A204.1 (cell line): Measurements from ENCODE around the gene SORL1.
"Not testable (repeated sequence)": the region's sequence is repeated elsewhere in the genome, so short reads cannot be mapped to it uniquely, and the experiment has no call there.

Experiments used
- FAIRE-seq: peaks from 2 replicates; lab custom pipeline; 2012; peaks lifted over from hg19 to GRCh38; lab: Jason Lieb, UNC

SORL1 gene

GRCh38 chr11:121563900-121564822 is 112.0 kb downstream of the SORL1 start:
- FAIRE-seq, result no peak

DNA sequence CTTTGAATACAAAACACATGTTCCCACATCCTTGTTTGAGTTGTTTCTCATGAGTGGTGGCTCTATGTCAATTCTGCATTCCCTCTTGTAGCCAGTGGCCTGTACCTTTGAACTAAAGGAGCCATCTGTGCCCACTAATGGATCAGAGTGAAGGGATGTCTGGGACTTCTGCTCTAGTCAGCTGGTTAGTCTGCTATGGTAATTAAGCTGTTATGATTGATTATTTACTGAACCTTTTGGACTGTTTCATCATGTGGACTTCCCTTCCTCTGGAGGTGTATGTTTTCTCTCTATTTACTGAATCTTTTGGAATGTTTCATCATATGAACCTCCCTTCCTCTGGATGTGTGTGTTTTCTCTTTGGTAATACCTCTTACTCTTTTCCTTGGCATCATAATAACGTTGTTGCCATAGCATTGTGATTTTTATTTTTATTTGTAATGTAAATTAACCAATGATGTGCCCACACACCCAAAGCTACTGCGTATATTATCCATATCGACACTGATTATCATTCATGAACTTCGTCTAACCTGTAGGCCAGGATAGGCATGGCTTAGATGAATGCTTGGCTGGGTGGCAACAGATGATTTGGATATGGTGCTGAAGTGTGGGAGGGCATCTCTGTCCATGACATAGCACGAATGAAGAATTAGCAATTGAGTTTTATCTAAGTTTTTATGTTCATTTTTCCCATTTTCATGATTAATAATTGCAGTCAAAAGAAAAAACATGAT is 113.0 kb downstream of the SORL1 start:
- FAIRE-seq, result no peak

DNA sequence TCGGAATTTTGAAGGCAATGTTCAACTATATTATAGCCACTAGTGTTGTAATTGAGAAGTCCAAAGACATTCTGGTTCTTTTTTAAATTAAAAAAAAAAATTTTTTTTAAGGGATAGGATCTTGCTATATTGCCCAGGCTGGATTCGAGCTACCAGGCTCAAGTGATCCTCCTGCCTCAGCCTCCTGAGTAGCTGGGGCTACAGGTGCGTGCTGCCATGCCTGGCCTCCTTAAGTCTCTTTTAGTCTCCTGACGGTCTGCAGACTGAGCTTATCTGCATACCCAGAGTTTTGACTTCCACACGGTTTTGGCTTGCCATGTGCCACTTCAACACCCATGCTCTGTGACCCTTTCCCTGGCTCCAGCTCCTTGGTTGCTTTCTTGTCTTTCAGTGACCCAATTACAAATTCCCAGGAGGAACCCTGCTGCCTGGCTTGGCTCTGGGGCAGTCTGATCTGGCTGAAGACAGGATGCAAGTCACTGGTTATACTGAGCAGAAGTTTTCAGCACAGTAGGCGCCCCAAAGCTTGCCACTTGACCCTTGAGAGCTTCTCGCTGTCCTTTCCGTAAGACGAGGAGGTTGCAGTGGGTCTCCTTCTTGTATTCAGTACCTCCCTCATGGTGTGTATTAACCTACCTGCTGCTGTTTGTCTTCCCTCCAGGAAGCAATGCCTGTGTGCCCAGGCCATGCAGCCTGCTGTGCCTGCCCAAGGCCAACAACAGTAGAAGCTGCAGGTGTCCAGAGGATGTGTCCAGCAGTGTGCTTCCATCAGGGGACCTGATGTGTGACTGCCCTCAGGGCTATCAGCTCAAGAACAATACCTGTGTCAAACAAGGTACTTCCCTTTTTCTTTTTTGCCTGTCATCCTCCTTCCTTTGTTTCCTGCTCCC is 114.4 kb downstream of the SORL1 start:
- no peak for FAIRE-seq

DNA sequence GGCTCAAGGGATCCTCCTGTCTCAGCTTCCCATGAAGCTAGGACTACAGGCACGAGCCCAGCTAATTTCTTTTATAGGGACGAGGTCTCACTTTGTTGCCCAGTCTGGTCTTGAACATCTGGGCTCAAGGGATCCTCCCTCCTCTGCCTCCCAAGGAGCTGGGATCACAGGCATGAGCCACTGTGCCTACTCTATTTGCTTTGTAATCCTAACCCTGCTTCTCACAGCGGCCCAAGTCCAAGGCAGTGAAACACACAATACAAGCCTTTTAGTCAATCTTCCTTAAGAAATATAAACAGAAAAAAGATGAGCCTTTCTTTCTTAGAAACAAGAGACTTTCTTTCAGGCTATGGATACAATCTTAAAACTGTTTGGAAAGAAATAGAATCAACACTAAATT is 115.9 kb downstream of the SORL1 start:
- FAIRE-seq, result no peak

DNA sequence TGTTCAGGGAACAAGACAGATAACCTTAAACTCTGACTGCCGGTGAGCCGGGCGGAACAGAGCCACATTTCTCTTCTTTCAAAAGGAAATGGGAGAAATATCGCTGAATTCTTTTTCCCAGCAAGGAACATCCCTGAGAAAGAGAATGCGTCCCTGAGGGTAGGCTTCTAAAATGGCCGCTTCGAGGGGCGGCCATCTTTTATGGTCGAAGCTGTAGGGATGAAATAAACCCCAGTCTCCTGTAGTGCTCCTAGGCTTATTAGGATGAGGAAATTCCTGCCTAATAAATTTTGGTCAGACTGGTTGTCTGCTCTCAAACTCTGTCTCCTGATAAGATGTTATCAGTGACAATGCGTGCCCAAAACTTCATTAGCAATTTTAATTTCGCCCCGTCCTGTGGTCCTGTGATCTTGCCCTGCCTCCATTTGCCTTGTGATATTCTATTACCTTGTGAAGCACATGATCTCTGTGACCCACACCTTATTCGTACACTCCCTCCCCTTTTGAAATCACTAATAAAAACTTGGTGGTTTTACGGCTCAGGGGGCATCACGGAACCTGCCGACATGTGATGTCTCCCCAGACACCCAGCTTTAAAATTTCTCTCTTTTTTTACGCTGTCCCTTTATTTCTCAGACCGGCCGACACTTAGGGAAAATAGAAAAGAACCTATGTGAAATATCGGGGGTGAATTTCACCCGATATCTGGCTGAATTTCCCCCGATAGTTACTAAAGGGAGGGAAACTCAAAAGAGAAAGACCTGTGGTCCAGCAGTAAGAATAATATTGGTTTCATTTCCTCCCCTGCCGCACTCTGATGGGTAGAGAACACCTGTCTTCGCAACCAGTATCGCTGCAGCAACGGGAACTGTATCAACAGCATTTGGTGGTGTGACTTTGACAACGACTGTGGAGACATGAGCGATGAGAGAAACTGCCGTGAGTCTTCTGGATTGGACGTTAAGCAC is 117.5 kb downstream of the SORL1 start:
- not testable (repeated sequence) for FAIRE-seq

DNA sequence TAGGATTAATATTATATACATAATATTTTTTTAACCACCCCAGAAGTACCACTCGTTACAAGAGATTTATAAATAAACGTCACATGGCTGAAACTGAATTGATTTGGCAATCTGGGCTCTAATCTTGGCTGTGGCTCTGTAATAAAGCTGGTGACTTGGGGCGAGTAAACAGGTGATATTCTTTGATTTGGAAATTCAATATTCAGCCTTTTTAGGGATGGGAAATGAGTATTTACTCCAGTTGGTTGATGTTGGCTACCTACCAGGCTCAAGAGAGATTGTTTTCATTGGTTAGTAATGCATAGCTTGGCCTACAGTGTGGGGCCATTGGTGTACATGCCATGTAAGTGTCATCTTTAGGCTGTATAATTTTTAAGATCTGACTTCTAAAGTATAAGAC is 118.3 kb downstream of the SORL1 start:
- no peak for FAIRE-seq

DNA sequence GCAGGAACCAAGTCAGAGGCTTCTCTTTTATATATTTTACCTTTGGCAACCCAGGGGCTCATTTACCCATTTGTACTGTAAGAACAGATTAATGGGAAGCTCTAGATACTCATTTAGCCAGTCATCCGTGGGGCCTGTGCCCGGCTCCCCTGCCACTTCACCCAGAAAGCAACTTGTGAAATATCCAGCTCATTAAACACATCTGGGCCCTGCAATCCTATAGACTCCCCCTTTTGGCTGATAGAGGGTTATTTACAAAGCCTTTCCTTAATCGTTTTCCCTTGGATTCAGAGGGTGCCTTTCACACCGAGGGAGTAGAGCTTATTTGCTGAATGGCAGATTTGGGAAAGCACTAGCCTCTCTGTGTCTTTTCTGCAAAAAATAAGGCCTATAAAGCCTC is 119.4 kb downstream of the SORL1 start:
- no peak for FAIRE-seq

GRCh38 chr11:121572571-121573059 is 120.5 kb downstream of the SORL1 start:
- FAIRE-seq, result no peak

- no peak for FAIRE-seq
These were observed 122.7 kb downstream of the SORL1 start for GRCh38 chr11:121574801-121575200.

DNA sequence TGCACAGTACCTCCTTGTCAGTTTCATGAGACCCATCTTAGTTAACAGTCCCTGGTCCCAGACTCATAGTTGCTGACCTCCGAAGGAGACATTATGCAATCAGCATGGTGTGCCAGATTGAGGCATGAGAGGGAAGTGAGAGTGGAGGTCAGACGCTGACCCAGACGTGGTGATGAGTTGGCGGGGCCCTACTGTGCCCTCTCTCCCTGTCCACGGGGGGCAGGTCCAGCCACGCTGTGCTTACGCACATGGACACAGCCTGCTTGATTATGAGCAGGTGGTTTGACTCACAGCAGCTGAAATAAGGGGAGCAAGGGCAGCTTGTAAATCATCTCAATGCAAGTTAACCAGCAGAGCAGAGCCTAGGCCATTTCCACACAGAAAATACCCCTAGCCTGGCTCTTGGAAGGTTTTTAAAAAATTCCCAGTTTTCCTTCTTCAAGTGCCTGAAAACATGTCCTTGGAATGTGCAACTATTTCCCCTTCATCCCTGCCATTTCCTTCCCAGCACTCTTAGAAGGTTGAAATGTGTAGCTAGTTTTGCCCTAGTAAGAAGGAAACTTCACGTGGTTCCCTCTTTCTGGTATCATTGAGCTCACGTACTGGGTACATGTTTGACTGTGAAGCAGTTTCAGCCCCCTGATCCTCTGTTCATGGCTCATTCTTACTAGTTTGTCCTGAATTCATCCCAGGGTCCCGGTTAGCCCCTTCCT is 123.3 kb downstream of the SORL1 start:
- FAIRE-seq, result no peak

- no peak for FAIRE-seq
These were observed 123.8 kb downstream of the SORL1 start for GRCh38 chr11:121575963-121576290.

- FAIRE-seq, result no peak
These were observed 124.4 kb downstream of the SORL1 start for GRCh38 chr11:121576531-121576930.

- FAIRE-seq, result no peak
These were observed 125.2 kb downstream of the SORL1 start for GRCh38 chr11:121577106-121577848.

DNA sequence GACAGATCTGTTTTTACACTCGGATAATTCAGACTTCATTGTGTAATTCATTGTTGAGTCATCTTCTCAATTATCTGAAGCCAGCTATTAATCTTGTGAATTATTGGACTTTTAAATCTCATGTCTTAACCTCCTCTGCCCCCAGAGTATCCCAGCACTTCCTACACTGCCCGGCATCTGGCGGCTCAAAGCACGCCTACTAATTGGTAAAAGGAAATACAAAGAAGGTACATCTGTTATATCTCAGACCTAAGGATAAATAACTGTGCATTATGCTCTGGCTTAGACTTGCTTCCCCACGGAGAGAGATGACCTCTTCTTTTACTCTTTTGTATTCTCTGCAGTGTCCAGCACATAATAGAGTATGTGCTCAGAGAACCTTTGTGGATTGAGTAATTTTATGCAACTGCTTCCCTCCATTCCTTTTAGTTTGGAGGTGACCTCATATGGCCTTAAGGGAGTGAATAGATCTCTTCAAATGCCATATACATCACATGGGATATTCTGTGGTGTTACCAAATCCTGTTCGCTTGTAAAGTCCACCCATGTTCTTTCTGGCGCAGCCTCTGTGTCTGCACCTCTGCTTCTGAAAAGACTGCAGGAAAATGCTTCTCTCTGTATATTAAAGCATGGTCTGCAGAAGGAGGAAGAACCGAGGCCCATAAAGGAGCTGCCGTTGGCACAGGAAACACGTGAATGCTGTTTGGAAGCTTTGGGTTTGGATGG is 126.3 kb downstream of the SORL1 start:
- FAIRE-seq, result no peak

DNA sequence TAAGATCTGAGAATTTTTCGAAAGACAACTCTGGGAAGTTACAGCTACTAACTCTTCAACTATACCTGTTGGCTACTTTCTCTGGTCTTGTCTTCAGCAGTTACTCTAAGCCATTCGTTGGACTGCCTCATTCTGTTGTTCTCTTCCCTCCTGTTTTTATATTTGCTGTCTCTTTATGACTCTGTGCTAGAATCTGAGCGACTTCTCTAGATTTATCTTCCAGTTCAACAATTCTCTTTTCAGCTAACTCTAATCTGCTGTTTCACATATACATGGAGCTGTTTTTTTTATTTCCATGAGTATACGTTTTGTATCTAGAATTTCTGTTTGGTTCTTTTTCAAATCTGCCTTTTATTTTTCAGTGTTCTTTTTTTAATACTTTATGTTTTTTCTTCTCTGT is 128.0 kb downstream of the SORL1 start:
- no peak for FAIRE-seq

DNA sequence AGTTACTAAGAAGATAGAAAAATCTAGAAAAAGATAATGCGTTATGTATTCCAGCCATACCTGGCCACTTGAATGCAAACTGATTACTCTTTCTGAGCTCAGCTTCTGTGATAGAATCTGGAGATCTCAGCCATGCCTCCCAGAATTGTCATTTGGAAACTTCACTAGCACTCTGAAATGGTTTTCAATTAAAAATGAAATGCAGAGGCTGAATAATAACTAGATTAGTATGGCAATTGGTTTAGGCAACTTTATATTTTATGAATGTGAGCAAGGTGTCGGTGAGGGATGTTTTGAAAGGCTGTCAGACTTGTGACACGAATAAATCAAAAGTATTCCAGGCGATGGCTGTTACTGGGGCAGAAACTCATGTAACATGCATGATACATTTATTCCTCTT is 129.5 kb downstream of the SORL1 start:
- FAIRE-seq, result no peak

DNA sequence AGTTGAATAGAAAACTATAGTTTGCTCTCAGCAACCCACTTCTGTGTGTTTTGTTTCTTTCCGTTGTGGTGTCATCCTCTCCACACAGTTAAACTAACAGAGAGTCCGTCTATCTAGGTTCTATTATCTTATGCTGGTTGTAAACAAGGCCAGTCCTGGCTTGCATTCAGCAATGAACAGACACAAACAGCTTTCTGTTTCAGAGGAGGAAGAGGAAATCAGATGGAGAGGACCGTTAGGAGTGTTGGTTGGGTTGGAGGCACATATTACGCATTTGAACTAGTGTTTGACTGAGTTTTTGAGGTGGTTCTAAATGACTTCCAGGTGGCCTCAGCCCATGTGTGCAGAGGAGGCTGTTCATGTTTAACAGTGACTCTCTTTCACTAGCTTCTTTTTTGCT is 130.2 kb downstream of the SORL1 start:
- FAIRE-seq, result no peak

DNA sequence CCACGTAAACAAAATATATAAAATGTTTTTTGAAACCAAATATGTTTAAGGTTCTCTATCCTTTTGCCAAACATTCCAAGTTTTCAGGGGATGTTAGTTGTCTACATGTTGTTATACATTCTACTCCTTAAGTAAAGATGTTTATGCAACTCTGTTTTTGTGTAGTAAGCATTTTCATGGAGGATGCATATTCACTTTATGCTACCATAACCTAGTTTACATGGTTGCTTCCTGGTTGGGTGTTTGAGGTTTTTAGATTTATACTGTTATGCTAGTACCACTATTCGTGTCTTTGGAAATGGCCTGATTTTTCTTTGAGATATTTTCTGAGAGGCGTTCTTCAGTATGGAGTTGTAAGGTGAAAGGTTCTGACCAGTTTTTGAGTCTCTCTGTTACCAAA is 131.7 kb downstream of the SORL1 start:
- no peak for FAIRE-seq

DNA sequence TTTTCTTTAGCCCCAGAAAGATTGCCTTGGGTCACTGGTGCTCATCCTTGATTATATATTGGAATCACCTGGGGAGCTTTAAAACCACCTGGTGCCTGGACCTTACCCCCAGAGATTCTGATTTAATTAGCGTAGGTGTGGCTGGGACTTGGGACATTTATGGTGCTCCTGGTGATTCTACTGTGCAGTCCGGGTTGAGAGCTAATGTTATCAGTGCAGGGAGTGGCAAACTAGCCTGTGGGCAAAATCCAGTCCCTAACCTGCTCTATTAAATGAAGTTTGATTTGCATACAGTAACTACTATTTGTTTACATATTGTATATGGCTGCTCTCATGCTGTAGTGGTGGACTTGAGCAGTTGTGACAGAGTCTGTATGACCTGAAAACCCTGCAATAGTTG is 134.6 kb downstream of the SORL1 start:
- FAIRE-seq, result no peak
